Measurements from ENCODE around the gene IRGQ.

Gene IRGQ

GRCh38 chr19:43574424-43575155 is 21.3 kb downstream of the IRGQ start:
- peaks cover 16% of the 10 kb centered on the region; the same call in 1 of the 2 replicates for H3K36me3 ChIP-seq (ENCODE audit: insufficient read depth, low read length)
- 0 out of 2 replicates have a peak, but pooled peaks cover 3% of the 10 kb centered on the region for H3K79me2 ChIP-seq (ENCODE audit: insufficient read depth, low read length)
- H3K4me1 ChIP-seq (ENCODE audit: insufficient read depth, low read length, severe bottlenecking): peaks cover 13% of the 10 kb centered on the region
- H3F3A ChIP-seq (ENCODE audit: insufficient read depth, low read length): no peaks in the 10 kb centered on the region
- peak overlapping the region; percentile 97 for H3K4me3 ChIP-seq (ENCODE audit: low read depth, low read length, poor library complexity, severe bottlenecking)
- TF ChIP-seq CTCF (IDR thresholded peaks at IDR 0.05; ENCODE audit: low read length) (no peak), EZH2 (IDR thresholded peaks at IDR 0.05; ENCODE audit: borderline replicate concordance, low read length) (no peak)
- H3K9me3 ChIP-seq (ENCODE audit: low read length): no peaks in the 10 kb centered on the region
- peak overlapping the region; percentile 99 for H3K9ac ChIP-seq (ENCODE audit: low read length)
- H3K4me2 ChIP-seq (ENCODE audit: low read length): peak overlapping the region; percentile 96
- H3K9me2 ChIP-seq (ENCODE audit: low read depth, low read length): no peaks in the 10 kb centered on the region
- no peaks in the 10 kb centered on the region for H4K20me1 ChIP-seq (ENCODE audit: insufficient read depth, low read length)
- no peaks in the 10 kb centered on the region for H3K27me3 ChIP-seq (ENCODE audit: insufficient read depth, low read length)
- peak overlapping the region; percentile 27 for H3K27ac ChIP-seq (ENCODE audit: low read depth, low read length, poor library complexity, severe bottlenecking)
- H2AFZ ChIP-seq (ENCODE audit: low read length): no peak overlapping the region

- TF ChIP-seq CTCF (IDR thresholded peaks at IDR 0.05; ENCODE audit: low read length): no peak
- TF ChIP-seq EZH2 (IDR thresholded peaks at IDR 0.05; ENCODE audit: borderline replicate concordance, low read length): no peak
- Histone ChIP-seq H3K4me2 (ENCODE audit: low read length) (no peak overlapping the region), H3K36me3 (ENCODE audit: insufficient read depth, low read length) (peaks cover 16% of the 10 kb centered on the region; the same call in 1 of the 2 replicates), H3K79me2 (ENCODE audit: insufficient read depth, low read length) (0 out of 2 replicates have a peak, but pooled peaks cover 3% of the 10 kb centered on the region), H3K9me3 (ENCODE audit: low read length) (no peaks in the 10 kb centered on the region), H3K27me3 (ENCODE audit: insufficient read depth, low read length) (no peaks in the 10 kb centered on the region), H3K27ac (ENCODE audit: low read depth, low read length, poor library complexity, severe bottlenecking) (no peak overlapping the region), H2AFZ (ENCODE audit: low read length) (no peak overlapping the region), H3F3A (ENCODE audit: insufficient read depth, low read length) (no peaks in the 10 kb centered on the region), H3K4me3 (ENCODE audit: low read depth, low read length, poor library complexity, severe bottlenecking) (no peak overlapping the region), H3K4me1 (ENCODE audit: insufficient read depth, low read length, severe bottlenecking) (peaks cover 13% of the 10 kb centered on the region), H3K9ac (ENCODE audit: low read length) (peak overlapping the region; percentile 22; the same call in 1 of the 2 replicates), H4K20me1 (ENCODE audit: insufficient read depth, low read length) (no peaks in the 10 kb centered on the region), H3K9me2 (ENCODE audit: low read depth, low read length) (no peaks in the 10 kb centered on the region)
Measured at GRCh38 chr19:43572171-43572588, 23.8 kb downstream of the IRGQ start.

- Histone ChIP-seq H3K4me3 (ENCODE audit: low read depth, low read length, poor library complexity, severe bottlenecking) (no peak overlapping the region), H3F3A (ENCODE audit: insufficient read depth, low read length) (no peaks in the 10 kb centered on the region), H3K4me1 (ENCODE audit: insufficient read depth, low read length, severe bottlenecking) (peaks cover 8% of the 10 kb centered on the region), H2AFZ (ENCODE audit: low read length) (no peak overlapping the region), H3K27me3 (ENCODE audit: insufficient read depth, low read length) (no peaks in the 10 kb centered on the region), H4K20me1 (ENCODE audit: insufficient read depth, low read length) (no peaks in the 10 kb centered on the region), H3K9me3 (ENCODE audit: low read length) (no peaks in the 10 kb centered on the region), H3K27ac (ENCODE audit: low read depth, low read length, poor library complexity, severe bottlenecking) (no peak overlapping the region), H3K9me2 (ENCODE audit: low read depth, low read length) (no peaks in the 10 kb centered on the region), H3K4me2 (ENCODE audit: low read length) (no peak overlapping the region), H3K36me3 (ENCODE audit: insufficient read depth, low read length) (peaks cover 16% of the 10 kb centered on the region; the same call in 1 of the 2 replicates), H3K9ac (ENCODE audit: low read length) (no peak overlapping the region), H3K79me2 (ENCODE audit: insufficient read depth, low read length) (0 out of 2 replicates have a peak, but pooled peaks cover 3% of the 10 kb centered on the region)
- TF ChIP-seq CTCF (IDR thresholded peaks at IDR 0.05; ENCODE audit: low read length) (no peak), EZH2 (IDR thresholded peaks at IDR 0.05; ENCODE audit: borderline replicate concordance, low read length) (no peak)
Measured at GRCh38 chr19:43570174-43570791, 25.7 kb downstream of the IRGQ start.

All from OCI-LY1 (cell line).